Measurements from ENCODE around the gene LIFR. TPM values are rescaled to one million over a fixed set of nuclear protein-coding genes. Genes with fewer than 3 reads are reported as not detected.

LIFR gene
- total and polyA plus RNA-seq, 2 of the 4 experiments (the other 2 are of a cell fraction), result 1.9 to 10.4 TPM

DNA sequence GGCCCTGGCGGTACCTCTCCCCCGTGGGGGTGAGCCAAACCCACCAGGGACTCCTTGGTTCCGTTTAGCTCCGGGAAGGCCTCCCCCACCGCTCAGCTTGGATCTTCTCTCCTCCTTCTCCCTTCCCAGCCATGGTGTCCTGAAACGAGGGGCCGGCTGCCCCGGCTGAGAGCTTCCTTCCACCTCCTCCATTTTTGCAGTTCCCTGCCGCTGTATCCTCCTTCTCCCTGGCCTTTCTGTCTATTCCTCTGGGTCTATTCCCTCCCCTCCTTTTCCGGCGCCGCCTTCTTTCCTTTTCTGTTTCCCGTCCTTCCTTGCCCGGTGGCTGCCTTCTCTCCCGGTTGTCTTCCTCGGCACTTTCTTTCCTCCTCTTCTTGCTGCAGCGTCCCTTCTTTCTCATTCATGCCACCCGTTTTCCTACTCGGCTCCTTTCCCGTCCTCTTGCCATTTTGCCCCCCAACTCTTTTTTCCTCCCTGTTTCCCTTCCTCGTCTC, 110.4 kb downstream of the LIFR start:
- in situ Hi-C loops (cut with MboI; ENCODE audit: low sequenced_read_pairs) (no loop called here), dilution Hi-C loops (cut with HindIII; ENCODE audit: low sequenced_read_pairs, unreplicated experiment) (no loop called here), intact Hi-C loops (cut with micrococcal nuclease) (no loop called here)
- no peak for ATAC-seq (ENCODE audit: low read depth)
- TF ChIP-seq MAZ (IDR thresholded peaks at IDR 0.05; ENCODE audit: borderline replicate concordance, low read depth, low read length) (no peak), POLR2A (IDR thresholded peaks at IDR 0.05; ENCODE audit: low read depth, low read length) (no peak), CHD1 (IDR thresholded peaks at IDR 0.05; ENCODE audit: low read depth, low read length) (no peak), SMC3 (IDR thresholded peaks at IDR 0.05; ENCODE audit: low read depth, low read length) (no peak), MAFK (IDR thresholded peaks at IDR 0.05; ENCODE audit: low read depth, low read length) (no peak), RFX5 (IDR thresholded peaks at IDR 0.05; ENCODE audit: low read depth, low read length) (no peak), CEBPB (IDR thresholded peaks at IDR 0.05; ENCODE audit: low read depth, low read length) (no peak), FOS (IDR thresholded peaks at IDR 0.05; ENCODE audit: low read depth, low read length) (no peak), NFE2L2 (IDR thresholded peaks at IDR 0.05; ENCODE audit: low read depth, low read length) (no peak)
- TF ChIP-seq, protein P1, sequence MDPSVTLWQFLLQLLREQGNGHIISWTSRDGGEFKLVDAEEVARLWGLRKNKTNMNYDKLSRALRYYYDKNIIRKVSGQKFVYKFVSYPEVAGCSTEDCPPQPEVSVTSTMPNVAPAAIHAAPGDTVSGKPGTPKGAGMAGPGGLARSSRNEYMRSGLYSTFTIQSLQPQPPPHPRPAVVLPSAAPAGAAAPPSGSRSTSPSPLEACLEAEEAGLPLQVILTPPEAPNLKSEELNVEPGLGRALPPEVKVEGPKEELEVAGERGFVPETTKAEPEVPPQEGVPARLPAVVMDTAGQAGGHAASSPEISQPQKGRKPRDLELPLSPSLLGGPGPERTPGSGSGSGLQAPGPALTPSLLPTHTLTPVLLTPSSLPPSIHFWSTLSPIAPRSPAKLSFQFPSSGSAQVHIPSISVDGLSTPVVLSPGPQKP (IDR thresholded peaks at IDR 0.05; ENCODE audit: borderline replicate concordance, low read depth, low read length), result no peak
- TF ChIP-seq, protein P2, sequence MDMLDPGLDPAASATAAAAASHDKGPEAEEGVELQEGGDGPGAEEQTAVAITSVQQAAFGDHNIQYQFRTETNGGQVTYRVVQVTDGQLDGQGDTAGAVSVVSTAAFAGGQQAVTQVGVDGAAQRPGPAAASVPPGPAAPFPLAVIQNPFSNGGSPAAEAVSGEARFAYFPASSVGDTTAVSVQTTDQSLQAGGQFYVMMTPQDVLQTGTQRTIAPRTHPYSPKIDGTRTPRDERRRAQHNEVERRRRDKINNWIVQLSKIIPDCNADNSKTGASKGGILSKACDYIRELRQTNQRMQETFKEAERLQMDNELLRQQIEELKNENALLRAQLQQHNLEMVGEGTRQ (IDR thresholded peaks at IDR 0.05; ENCODE audit: low read depth, low read length), result no peak
- TF ChIP-seq, protein P3, sequence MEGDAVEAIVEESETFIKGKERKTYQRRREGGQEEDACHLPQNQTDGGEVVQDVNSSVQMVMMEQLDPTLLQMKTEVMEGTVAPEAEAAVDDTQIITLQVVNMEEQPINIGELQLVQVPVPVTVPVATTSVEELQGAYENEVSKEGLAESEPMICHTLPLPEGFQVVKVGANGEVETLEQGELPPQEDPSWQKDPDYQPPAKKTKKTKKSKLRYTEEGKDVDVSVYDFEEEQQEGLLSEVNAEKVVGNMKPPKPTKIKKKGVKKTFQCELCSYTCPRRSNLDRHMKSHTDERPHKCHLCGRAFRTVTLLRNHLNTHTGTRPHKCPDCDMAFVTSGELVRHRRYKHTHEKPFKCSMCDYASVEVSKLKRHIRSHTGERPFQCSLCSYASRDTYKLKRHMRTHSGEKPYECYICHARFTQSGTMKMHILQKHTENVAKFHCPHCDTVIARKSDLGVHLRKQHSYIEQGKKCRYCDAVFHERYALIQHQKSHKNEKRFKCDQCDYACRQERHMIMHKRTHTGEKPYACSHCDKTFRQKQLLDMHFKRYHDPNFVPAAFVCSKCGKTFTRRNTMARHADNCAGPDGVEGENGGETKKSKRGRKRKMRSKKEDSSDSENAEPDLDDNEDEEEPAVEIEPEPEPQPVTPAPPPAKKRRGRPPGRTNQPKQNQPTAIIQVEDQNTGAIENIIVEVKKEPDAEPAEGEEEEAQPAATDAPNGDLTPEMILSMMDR (conservative IDR thresholded peaks at IDR 0.05; ENCODE audit: low read depth, low read length), result no peak
- Histone ChIP-seq H4K5ac (ENCODE audit: low read depth, low read length) (no peak overlapping the region), H2BK20ac (ENCODE audit: low read depth, low read length) (no peak overlapping the region), H2AK9ac (replicated peaks; ENCODE audit: low read depth, low read length, poor library complexity) (no peak overlapping the region), H3K4ac (ENCODE audit: low read depth, low read length) (no peak overlapping the region), H3K79me1 (ENCODE audit: low read depth in 1 of 2, low read length in 2 of 2) (no peaks in the 10 kb centered on the region), H3K36me3 (ENCODE audit: control insufficient read depth, insufficient read depth, low read length) (no peaks in the 10 kb centered on the region), H4K8ac (ENCODE audit: low read depth in 2 of 2, low read length in 2 of 2) (no peak overlapping the region), H3K23ac (ENCODE audit: low read depth, low read length) (no peak overlapping the region), H2BK120ac (ENCODE audit: low read depth, low read length) (no peak overlapping the region), H3K9me1 (ENCODE audit: insufficient read depth, low read length) (0 out of 2 replicates have a peak, but pooled peaks cover 4% of the 10 kb centered on the region), H2AFZ (replicated peaks; ENCODE audit: low read length, poor library complexity) (peak overlapping the region; percentile 51), H2AK5ac (ENCODE audit: low read depth, low read length) (no peak overlapping the region), H3K4me1 (ENCODE audit: control insufficient read depth, insufficient read depth, low read length) (no peaks in the 10 kb centered on the region), H4K20me1 (ENCODE audit: insufficient read depth, low read length) (no peaks in the 10 kb centered on the region), H3K56ac (ENCODE audit: extremely low read depth, insufficient read depth, low read length) (no peak overlapping the region), H3K9ac (ENCODE audit: low read depth, low read length) (no peak overlapping the region), H3K4me2 (ENCODE audit: low read depth, low read length) (no peak overlapping the region; the same call in 1 of the 2 replicates), H4K91ac (ENCODE audit: insufficient read depth, low read depth, low read length) (no peak overlapping the region), H3K4me3 (ENCODE audit: insufficient read depth, low read depth, low read length) (no peak overlapping the region), H3K9me3 (ENCODE audit: control insufficient read depth, insufficient read depth, low read length) (no peaks in the 10 kb centered on the region), H3K18ac (ENCODE audit: low read depth, low read length) (no peak overlapping the region), H3K14ac (replicated peaks; ENCODE audit: low read depth, low read length) (no peak overlapping the region), H2BK15ac (ENCODE audit: low read depth, low read length) (no peak overlapping the region), H3K27ac (ENCODE audit: insufficient read depth, low read length) (no peak overlapping the region), H2BK5ac (ENCODE audit: low read depth, low read length, poor library complexity, severe bottlenecking) (no peak overlapping the region), H3K27me3 (ENCODE audit: control insufficient read depth, insufficient read depth, low read length) (peaks cover 2% of the 10 kb centered on the region; the same call in 1 of the 2 replicates)
- 69% methylated on average over 8 of the region's 21 CpGs; no CpG with 5 or more reads in 1 of the 2 experiments for WGBS, 2 experiments (ENCODE audit: extremely low coverage in 2 of 2, insufficient read length in 1 of 2)
- DNase-seq, result no peak
- CTCF ChIA-PET, result no interaction called here
- POLR2A ChIA-PET (ENCODE audit: unreplicated experiment), result no interaction called here
- no TSS peak for BruUV-seq (replicated peaks)
